Embryonic facial prominence (tissue), 1 donor: ENCODE results near the gene ERVW-1.
"Not testable (repeated sequence)": the region's sequence is repeated elsewhere in the genome, so short reads cannot be mapped to it uniquely, and the experiment has no call there.

ENCODE experiments used
- DNase-seq: peaks from one replicate; pipeline ENCODE4 v3.0.0-alpha.2; 2016; ENCODE audit errors: extremely low spot score

ERVW-1 gene, protein sequence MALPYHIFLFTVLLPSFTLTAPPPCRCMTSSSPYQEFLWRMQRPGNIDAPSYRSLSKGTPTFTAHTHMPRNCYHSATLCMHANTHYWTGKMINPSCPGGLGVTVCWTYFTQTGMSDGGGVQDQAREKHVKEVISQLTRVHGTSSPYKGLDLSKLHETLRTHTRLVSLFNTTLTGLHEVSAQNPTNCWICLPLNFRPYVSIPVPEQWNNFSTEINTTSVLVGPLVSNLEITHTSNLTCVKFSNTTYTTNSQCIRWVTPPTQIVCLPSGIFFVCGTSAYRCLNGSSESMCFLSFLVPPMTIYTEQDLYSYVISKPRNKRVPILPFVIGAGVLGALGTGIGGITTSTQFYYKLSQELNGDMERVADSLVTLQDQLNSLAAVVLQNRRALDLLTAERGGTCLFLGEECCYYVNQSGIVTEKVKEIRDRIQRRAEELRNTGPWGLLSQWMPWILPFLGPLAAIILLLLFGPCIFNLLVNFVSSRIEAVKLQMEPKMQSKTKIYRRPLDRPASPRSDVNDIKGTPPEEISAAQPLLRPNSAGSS

GRCh38 chr7:92477681-92478080 lies at the start of gene ERVW-1:
ERVW-1 (minus strand) TSS chr7:92477946; CDS start chr7:92470381, 7,565 bp downstream.
- not testable (repeated sequence) for DNase-seq

DNA sequence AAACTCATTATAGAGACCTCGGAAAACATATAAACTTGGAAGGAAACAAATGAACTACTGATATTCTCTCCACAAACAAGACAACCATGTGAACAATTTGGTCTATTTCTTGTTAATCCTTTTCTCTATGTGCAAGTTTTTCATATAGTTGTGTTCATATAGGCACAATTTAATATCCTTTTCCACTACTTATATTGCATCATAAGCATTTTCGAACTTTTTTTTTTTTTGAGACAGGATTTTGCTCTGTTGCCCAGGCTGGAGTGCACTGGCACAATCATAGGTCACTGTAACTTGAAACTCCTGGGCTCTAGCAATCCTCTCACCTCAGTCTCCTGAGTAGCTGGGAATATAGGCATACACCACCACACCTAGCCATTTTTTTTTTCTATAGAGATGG lies 45.4 kb upstream of the ERVW-1 start:
- no peak for DNase-seq

GRCh38 chr7:92520024-92520423 lies 42.3 kb upstream of the ERVW-1 start:
- DNase-seq: no peak

DNA sequence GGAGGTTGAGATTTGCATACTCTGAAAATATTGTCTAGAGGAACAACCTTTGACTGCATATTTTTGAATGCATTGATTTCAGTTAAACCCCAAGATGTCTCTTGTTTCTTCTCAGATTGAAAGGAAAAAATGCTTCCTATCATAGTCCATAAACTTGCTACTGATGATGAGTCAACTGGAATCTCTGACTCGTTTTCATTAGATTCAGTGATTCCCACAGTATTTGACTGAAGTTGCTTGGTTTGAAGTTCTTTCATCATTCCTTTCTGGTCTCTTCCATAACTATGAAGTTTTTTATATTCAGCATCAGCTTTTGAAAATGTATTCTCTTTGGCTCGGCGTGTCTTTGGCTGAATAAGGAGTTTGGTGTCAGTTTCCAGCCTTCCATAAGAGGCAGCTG lies 39.9 kb upstream of the ERVW-1 start:
- no peak for DNase-seq

DNA sequence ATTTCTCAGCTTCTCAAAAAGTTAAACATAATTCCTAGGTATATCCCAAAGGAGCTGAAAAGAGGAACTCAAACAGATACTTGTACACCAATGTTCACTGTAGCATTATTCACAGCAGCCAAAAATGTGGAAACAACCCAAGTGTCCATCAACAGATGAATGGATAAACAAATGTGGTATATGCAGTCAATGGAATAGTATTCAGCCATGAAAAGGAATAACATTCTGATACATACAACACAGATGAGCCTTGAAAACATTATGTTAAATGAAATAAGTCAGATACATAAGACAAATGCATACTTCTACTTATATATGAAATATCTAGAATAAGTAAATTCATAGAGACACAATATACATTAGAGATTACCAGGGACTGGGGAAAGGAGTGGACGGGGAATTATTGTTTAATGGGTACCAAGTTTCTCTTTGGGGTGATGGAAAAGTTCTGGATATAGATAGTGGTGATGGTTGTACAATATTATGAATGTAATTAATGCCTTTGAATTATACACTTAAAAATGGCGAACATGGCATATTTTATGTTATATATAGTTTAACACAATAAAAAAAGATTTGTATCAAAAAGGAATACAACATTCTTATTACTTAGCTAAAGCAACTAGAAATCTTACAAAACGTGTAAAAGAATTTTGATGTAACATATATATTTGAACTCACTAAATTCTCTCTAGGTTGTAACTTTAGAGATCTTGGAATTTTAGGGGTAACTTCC lies 35.6 kb upstream of the ERVW-1 start:
- no peak for DNase-seq

GRCh38 chr7:92508946-92509345 lies 31.2 kb upstream of the ERVW-1 start:
- no peak for DNase-seq

DNA sequence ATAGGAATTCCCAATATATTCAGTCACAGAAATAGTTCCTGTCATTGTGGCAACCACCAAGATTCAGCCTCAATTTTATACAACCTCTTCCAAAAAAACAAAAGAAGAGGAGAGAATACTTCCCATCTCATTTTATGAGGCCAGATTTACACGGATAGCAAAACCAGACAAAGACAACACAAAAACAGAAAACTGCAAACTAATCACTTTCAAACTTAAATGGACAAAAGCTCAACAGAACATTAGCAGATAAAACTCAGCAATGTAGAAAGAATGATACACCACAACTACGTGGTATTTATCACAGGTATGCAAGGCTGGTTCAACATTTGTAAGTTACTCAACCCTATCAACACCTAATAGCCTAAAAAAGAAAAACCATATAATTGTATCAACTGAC lies 28.6 kb upstream of the ERVW-1 start:
- DNase-seq: no peak

- no peak for DNase-seq
These were observed 26.8 kb upstream of the ERVW-1 start for GRCh38 chr7:92504563-92504962.

DNA sequence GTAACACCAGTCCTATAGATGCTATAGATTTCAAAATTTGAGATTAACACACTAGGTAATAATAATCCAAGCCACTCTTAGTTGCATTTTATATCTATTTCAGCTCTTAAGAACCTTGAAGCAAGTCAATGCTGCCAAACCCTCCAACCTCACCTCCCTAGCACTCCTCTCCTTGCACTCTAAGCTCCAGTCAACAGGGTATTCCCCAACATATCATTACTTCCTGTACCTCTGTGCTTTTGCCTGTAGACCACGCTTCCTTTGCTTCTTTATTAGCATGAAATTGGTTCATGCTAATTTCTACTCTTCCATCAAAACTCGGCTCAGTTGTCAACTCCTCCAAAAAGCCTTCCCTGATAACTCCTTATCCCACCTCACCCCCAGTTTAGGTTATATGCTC lies 26.0 kb upstream of the ERVW-1 start:
- DNase-seq: no peak

DNA sequence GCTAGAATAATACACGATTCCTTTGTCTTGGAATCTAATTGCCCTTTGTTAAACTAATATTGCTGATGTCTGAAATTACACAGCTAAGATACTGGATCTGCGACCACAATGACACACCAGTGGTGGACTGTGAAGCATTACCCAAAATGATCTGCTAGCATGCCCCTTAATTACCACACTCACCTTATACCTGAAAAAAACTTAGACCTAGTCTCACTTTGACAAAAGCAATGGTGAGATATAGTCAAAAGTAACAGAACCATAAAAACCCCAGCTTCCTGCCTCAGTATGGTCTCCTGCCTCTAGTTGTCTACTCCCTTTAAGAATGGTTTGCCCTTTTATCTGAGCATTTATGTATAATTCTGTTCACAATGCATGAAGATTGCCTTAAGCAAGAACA lies 20.8 kb upstream of the ERVW-1 start:
- DNase-seq: no peak

DNA sequence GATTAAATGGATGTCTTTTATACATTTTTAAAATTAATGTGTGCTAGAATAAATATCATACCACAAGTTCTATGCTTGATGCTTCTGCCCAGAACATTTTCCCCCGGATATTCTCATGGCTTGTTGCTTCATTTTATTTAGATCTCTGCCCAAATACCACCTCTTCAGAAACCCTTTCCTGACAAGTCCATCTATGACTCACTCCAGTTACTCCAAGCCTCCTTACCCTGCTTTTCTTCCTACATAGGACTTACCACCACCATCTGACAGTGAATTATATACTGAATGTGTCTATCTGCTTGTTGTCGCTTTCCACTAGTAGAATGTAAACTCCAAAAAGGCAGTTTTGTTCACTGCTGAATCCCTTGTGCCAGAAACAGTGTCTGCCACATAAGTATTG lies 19.1 kb upstream of the ERVW-1 start:
- no peak for DNase-seq

- DNase-seq: no peak
These were observed 11.9 kb upstream of the ERVW-1 start for GRCh38 chr7:92489634-92490033.

DNA sequence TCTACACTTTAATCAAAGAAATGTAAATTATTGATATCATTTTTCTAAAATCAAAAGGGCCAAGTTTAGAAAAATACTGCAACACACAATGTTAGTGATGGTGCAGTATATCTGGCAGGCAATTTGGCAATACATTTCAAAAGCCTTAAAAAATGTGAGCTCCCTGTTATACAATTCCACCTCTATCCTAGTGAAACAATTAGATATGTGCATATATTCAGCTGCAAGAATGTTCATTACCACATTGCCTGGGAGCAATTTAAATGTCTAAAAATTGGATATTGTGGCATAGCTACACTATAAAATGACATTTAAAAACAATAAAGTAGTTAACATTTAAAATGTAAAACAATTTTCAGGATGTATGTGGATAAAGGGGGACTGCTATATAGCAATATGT lies 10.1 kb upstream of the ERVW-1 start:
- no peak for DNase-seq

- DNase-seq: no peak
These were observed 8.2 kb upstream of the ERVW-1 start for GRCh38 chr7:92485974-92486373.

- DNase-seq: no peak
These were observed 7.6 kb upstream of the ERVW-1 start for GRCh38 chr7:92485267-92485892.

GRCh38 chr7:92484226-92484625 lies 6.5 kb upstream of the ERVW-1 start:
- DNase-seq: not testable (repeated sequence)

DNA sequence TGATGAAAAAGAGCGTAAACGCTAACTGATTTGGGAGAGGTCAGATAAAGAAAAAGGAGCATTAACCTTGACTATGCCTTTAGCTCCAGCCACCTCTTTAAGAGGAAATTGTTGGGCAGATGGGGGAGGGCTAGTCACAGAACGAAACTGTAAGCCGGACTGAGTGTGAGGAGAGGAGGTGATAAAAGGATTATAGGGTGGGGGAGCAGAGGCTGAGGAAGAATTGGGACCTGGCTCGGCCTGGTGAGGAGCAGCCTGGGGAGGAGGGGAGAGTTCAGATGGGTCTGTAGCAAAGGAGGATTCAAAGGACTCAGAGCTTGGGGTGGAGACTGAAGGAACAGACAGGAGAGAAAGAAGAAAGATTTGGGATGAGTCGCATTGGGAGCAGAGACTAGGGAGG lies 5.9 kb upstream of the ERVW-1 start:
- not testable (repeated sequence) for DNase-seq

DNA sequence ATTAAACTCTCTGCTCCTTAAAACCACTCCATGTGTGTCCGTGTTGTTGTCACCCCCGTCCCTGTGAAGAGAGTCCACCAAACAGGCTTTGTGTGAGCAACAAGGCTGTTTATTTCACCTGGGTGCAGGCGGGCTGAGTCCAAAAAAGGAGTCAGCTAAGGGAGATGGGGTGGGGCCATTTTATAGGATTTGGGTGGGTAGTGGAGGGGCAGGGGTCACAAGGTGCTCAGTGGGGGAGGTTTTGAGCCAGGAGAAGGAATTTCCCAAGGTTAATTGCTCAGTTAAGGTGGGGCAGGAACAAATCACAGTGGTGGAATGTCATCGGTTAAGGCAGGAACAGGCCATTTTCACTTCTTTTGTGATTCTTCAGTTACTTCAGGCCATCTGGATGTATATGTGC lies 1.4 kb upstream of the ERVW-1 start:
- not testable (repeated sequence) for DNase-seq

- no peak for DNase-seq
These were observed 965 bp upstream of the ERVW-1 start for GRCh38 chr7:92478711-92479110.

- DNase-seq: no peak
These were observed 349 bp upstream of the ERVW-1 start for GRCh38 chr7:92478095-92478494.

GRCh38 chr7:92475851-92476590 lies 1.7 kb downstream of the ERVW-1 start:
- DNase-seq: not testable (repeated sequence)
